IMR-90 (cell line): ENCODE measurements around the gene CDKN2C. TPM values are rescaled to one million over a fixed set of nuclear protein-coding genes. Genes with fewer than 3 reads are reported as not detected.

Experiments
- ATAC-seq: fragments of 200-7000 bp; cut with Tn5 transposase; 2 replicates; pipeline ENCODE4 v1.9.1; 2020; ENCODE audit warnings: low read depth, mild to moderate bottlenecking, moderate library complexity
- BruUV-seq: library from RNA; stranded (reverse); fragments of 400-500 nt; replicated peaks from 2 replicates; lab custom pipeline; 2021; lab: Mats Ljungman, UMichigan
- CTCF ChIA-PET: fragments of 300-600 bp; formaldehyde crosslinking; extraction: SDS; loops from one replicate; lab custom pipeline; 2021; ENCODE audit warnings: antibody characterized with exemption; lab: Yijun Ruan, JAX
- POLR2A ChIA-PET: fragments of 300-600 bp; sonication (Branson Sonifier 250); formaldehyde crosslinking; loops from one replicate; lab custom pipeline; 2022; ENCODE audit warnings: antibody characterized with exemption; ENCODE audit not compliant: unreplicated experiment; lab: Charles Lee
- DNase-seq: peaks from one replicate; pipeline ENCODE4 v3.0.0; 2013
- H2AFZ ChIP-seq: replicated peaks from 2 replicates; pipeline ENCODE3; 2013; ENCODE audit warnings: low read length, mild to moderate bottlenecking; ENCODE audit not compliant: poor library complexity
- H2AK5ac ChIP-seq: 2 replicates; pipeline ENCODE4 v1.6.1; 2013; ENCODE audit warnings: low read depth, low read length, inconsistent platforms
- H2AK9ac ChIP-seq: replicated peaks from 2 replicates; pipeline ENCODE3; 2013; ENCODE audit warnings: mild to moderate bottlenecking, low read depth, low read length, moderate library complexity; ENCODE audit not compliant: poor library complexity
- H2BK120ac ChIP-seq: 2 replicates; pipeline ENCODE4 v1.6.1; 2013; ENCODE audit warnings: low read depth, low read length, inconsistent platforms
- H2BK15ac ChIP-seq: 3 replicates; pipeline ENCODE4 v1.6.1; 2013; ENCODE audit warnings: low read depth, low read length, inconsistent platforms
- H2BK20ac ChIP-seq: 2 replicates; pipeline ENCODE4 v1.6.1; 2013; ENCODE audit warnings: low read depth, mild to moderate bottlenecking, inconsistent platforms, low read length, moderate library complexity
- H2BK5ac ChIP-seq: 2 replicates; pipeline ENCODE4 v1.6.1; 2013; ENCODE audit warnings: mild to moderate bottlenecking, low read depth, low read length, inconsistent platforms; ENCODE audit not compliant: poor library complexity, severe bottlenecking
- H3K14ac ChIP-seq: replicated peaks from 2 replicates; pipeline ENCODE4 v1.6.1; 2013; ENCODE audit warnings: low read depth, low read length, inconsistent platforms
- H3K18ac ChIP-seq: 2 replicates; pipeline ENCODE4 v1.6.1; 2013; ENCODE audit warnings: low read depth, low read length, control low read depth
- H3K23ac ChIP-seq: 2 replicates; pipeline ENCODE4 v1.6.1; 2013; ENCODE audit warnings: low read depth, low read length, inconsistent platforms
- H3K27ac ChIP-seq: 2 replicates; pipeline ENCODE4 v1.5.1; 2013; ENCODE audit warnings: mild to moderate bottlenecking, control low read depth, low read length; ENCODE audit not compliant: insufficient read depth
- H3K27me3 ChIP-seq: 2 replicates; pipeline ENCODE4 v1.6.1; 2013; ENCODE audit warnings: low read length; ENCODE audit not compliant: control insufficient read depth, insufficient read depth
- H3K36me3 ChIP-seq: 2 replicates; pipeline ENCODE4 v1.6.1; 2013; ENCODE audit warnings: low read length, mixed read lengths; ENCODE audit not compliant: control insufficient read depth, insufficient read depth
- H3K4ac ChIP-seq: 2 replicates; pipeline ENCODE4 v1.6.1; 2013; ENCODE audit warnings: low read depth, low read length, inconsistent platforms
- H3K4me1 ChIP-seq: 2 replicates; pipeline ENCODE4 v1.6.1; 2013; ENCODE audit warnings: low read length, mixed read lengths; ENCODE audit not compliant: control insufficient read depth, insufficient read depth
- H3K4me2 ChIP-seq: 2 replicates; pipeline ENCODE4 v1.6.1; 2013; ENCODE audit warnings: low read depth, mild to moderate bottlenecking, control low read depth, low read length, moderate library complexity
- H3K4me3 ChIP-seq: 2 replicates; pipeline ENCODE4 v1.5.1; 2013; ENCODE audit warnings: low read depth, mild to moderate bottlenecking, control low read depth, low read length, moderate library complexity; ENCODE audit not compliant: insufficient read depth
- H3K56ac ChIP-seq: 2 replicates; pipeline ENCODE4 v1.6.1; 2013; ENCODE audit warnings: low read length, inconsistent platforms; ENCODE audit not compliant: insufficient read depth; ENCODE audit errors: extremely low read depth
- H3K79me1 ChIP-seq, 2 experiments: 2 replicates each; pipeline ENCODE4 v1.6.1; 2013; ENCODE audit warnings: low read length in 2 of 2, inconsistent platforms in 1 of 2, low read depth in 1 of 2
- H3K9ac ChIP-seq: 2 replicates; pipeline ENCODE4 v1.6.1; 2013; ENCODE audit warnings: low read depth, low read length, control low read depth
- H3K9me1 ChIP-seq: 2 replicates; pipeline ENCODE4 v1.6.1; 2013; ENCODE audit warnings: low read length, inconsistent platforms; ENCODE audit not compliant: insufficient read depth
- H3K9me3 ChIP-seq: 2 replicates; pipeline ENCODE4 v1.6.1; 2013; ENCODE audit warnings: low read length; ENCODE audit not compliant: control insufficient read depth, insufficient read depth
- H4K20me1 ChIP-seq: 2 replicates; pipeline ENCODE4 v1.6.1; 2013; ENCODE audit warnings: low read length, inconsistent platforms; ENCODE audit not compliant: insufficient read depth
- H4K5ac ChIP-seq: 2 replicates; pipeline ENCODE4 v1.6.1; 2013; ENCODE audit warnings: mild to moderate bottlenecking, low read depth, low read length, control low read depth
- H4K8ac ChIP-seq, 2 experiments: 2 replicates each; pipeline ENCODE4 v1.6.1; 2013; ENCODE audit warnings: low read depth in 2 of 2, low read length in 2 of 2, control low read depth in 1 of 2, inconsistent platforms in 1 of 2
- H4K91ac ChIP-seq: 2 replicates; pipeline ENCODE4 v1.6.1; 2013; ENCODE audit warnings: low read depth, low read length, inconsistent platforms; ENCODE audit not compliant: insufficient read depth
- CTCF ChIP-seq: conservative IDR thresholded peaks from 2 replicates; pipeline ENCODE4 v1.5.1; 2012; ENCODE audit warnings: mild to moderate bottlenecking, low read depth, low read length, improper control_type of control experiment
- MXI1 ChIP-seq: IDR thresholded peaks from 2 replicates; pipeline ENCODE4 v1.6.1; 2012; ENCODE audit warnings: low read depth, mild to moderate bottlenecking, low read length, moderate library complexity, borderline replicate concordance
- RFX5 ChIP-seq: IDR thresholded peaks from 2 replicates; pipeline ENCODE4 v1.8.0; 2012; ENCODE audit warnings: low read depth, mild to moderate bottlenecking, low read length, moderate library complexity
- SMC3 ChIP-seq: fragments of 150-350 bp; IDR thresholded peaks from 2 replicates; pipeline ENCODE4 v1.6.1; 2016; ENCODE audit warnings: low read depth, mild to moderate bottlenecking, antibody characterized with exemption, low read length, moderate library complexity
- WGBS, 2 experiments: methylation state at CpG; one replicate each; pipeline versions ENCODE4 v1.1.5 to v1.1.7; 2013; ENCODE audit warnings: missing lambda C conversion rate in 2 of 2; ENCODE audit not compliant: insufficient read length in 1 of 2; ENCODE audit errors: extremely low coverage in 2 of 2; 5-methylcytosine and 5-hydroxymethylcytosine counted together
- dilution Hi-C: fragments of 300-500 bp; cut with HindIII; formaldehyde crosslinking; loops from one replicate; pipeline ENCODE4 v1.14.3; 2018; ENCODE audit warnings: low sequenced_read_pairs; ENCODE audit not compliant: unreplicated experiment
- in situ Hi-C: fragments of 300-500 bp; cut with MboI; formaldehyde crosslinking; loops from 3 replicates; pipeline ENCODE4 v1.14.3; 2019; ENCODE audit warnings: low sequenced_read_pairs, inconsistent platforms, mixed read lengths
- intact Hi-C: fragments of 100-400 bp; cut with micrococcal nuclease; formaldehyde crosslinking; loops from 2 replicates; pipeline ENCODE4 v1.10.0; 2022
- polyA plus RNA-seq, 3 experiments: library from polyadenylated mRNA; depleted of rRNA; stranded (reverse); fragments of >200 nt; gene quantifications; 2 replicates each; pipeline ENCODE4 v1.2.3, GENCODE V29; 2012; ENCODE audit warnings: low replicate concordance in 1 of 3
- total RNA-seq: library from RNA; depleted of rRNA; stranded (reverse); fragments of >200 nt; gene quantifications from 2 replicates; pipeline ENCODE4 v1.2.3, GENCODE V29; 2012

The CDKN2C gene
- total and polyA plus RNA-seq, 2 of the 4 experiments (the other 2 are of a cell fraction): 14.3 to 15.5 TPM

GRCh38 chr1:50921029-50921428 is 49.0 kb upstream of the CDKN2C start:
- intact Hi-C loops: no loop called here
- ATAC-seq (no peak), DNase-seq (no peak)
- no peak overlapping the region for H2BK20ac ChIP-seq
- H3K79me1 ChIP-seq: peaks cover 14 to 19% of the 10 kb centered on the region in 2 experiments
- H2BK15ac ChIP-seq: no peak overlapping the region
- H3K18ac ChIP-seq: no peak overlapping the region
- no peak overlapping the region for H2BK5ac ChIP-seq
- no peaks in the 10 kb centered on the region; the same call in 1 of the 2 replicates for H3K9me1 ChIP-seq
- TF ChIP-seq RFX5 (no peak), SMC3 (no peak), CTCF (no peak), MXI1 (no peak)
- H4K5ac ChIP-seq: no peak overlapping the region
- no peak overlapping the region for H3K4me3 ChIP-seq
- no peak overlapping the region for H2AK9ac ChIP-seq
- H2AK5ac ChIP-seq: no peak overlapping the region
- H2AFZ ChIP-seq: no peak overlapping the region
- dilution Hi-C loops: no loop called here
- 100% methylated on average over 2 of the region's 4 CpGs; no CpG with 5 or more reads in 1 of the 2 experiments for WGBS, 2 experiments
- H3K36me3 ChIP-seq: no peaks in the 10 kb centered on the region
- in situ Hi-C loops: loop anchor here (10.0 kb wide), 2 partner anchors 274 to 374 kb away; no protein-coding TSS in a partner anchor
- BruUV-seq: no TSS peak
- H4K91ac ChIP-seq: no peak overlapping the region
- H2BK120ac ChIP-seq: no peak overlapping the region
- H3K23ac ChIP-seq: no peak overlapping the region
- ChIA-PET POLR2A (no interaction called here), CTCF (interaction anchor here (0.6 kb wide), 1 partner anchor 369 kb away, joined by 4 read pairs; no protein-coding TSS in a partner anchor)
- no peak overlapping the region for H3K56ac ChIP-seq
- H3K9ac ChIP-seq: no peak overlapping the region
- H3K4ac ChIP-seq: no peak overlapping the region
- no peak overlapping the region for H3K27ac ChIP-seq
- no peak overlapping the region for H4K8ac ChIP-seq
- H3K9me3 ChIP-seq: peaks cover 2% of the 10 kb centered on the region; the same call in 1 of the 2 replicates
- H3K4me1 ChIP-seq: no peaks in the 10 kb centered on the region
- H3K4me2 ChIP-seq: no peak overlapping the region
- H3K14ac ChIP-seq: no peak overlapping the region
- H4K20me1 ChIP-seq: peaks cover 3% of the 10 kb centered on the region
- H3K27me3 ChIP-seq: no peaks in the 10 kb centered on the region
